Cortex of kidney (tissue), 1 donor: Measurements from ENCODE around the gene MB21D2.
"Not testable (repeated sequence)": the region's sequence is repeated elsewhere in the genome, so short reads cannot be mapped to it uniquely, and the experiment has no call there.

Source experiments
- DNase-seq: peaks from one replicate; lab custom pipeline; 2025; lab: John Stamatoyannopoulos, UW

MB21D2 gene, protein sequence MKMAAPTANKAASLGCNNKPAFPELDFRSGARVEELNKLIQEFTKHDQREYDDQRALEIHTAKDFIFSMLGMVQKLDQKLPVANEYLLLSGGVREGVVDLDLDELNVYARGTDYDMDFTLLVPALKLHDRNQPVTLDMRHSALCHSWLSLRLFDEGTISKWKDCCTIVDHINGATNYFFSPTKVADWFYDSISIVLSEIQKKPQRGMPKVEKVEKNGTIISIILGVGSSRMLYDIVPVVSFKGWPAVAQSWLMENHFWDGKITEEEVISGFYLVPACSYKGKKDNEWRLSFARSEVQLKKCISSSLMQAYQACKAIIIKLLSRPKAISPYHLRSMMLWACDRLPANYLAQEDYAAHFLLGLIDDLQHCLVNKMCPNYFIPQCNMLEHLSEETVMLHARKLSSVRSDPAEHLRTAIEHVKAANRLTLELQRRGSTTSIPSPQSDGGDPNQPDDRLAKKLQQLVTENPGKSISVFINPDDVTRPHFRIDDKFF

DNA sequence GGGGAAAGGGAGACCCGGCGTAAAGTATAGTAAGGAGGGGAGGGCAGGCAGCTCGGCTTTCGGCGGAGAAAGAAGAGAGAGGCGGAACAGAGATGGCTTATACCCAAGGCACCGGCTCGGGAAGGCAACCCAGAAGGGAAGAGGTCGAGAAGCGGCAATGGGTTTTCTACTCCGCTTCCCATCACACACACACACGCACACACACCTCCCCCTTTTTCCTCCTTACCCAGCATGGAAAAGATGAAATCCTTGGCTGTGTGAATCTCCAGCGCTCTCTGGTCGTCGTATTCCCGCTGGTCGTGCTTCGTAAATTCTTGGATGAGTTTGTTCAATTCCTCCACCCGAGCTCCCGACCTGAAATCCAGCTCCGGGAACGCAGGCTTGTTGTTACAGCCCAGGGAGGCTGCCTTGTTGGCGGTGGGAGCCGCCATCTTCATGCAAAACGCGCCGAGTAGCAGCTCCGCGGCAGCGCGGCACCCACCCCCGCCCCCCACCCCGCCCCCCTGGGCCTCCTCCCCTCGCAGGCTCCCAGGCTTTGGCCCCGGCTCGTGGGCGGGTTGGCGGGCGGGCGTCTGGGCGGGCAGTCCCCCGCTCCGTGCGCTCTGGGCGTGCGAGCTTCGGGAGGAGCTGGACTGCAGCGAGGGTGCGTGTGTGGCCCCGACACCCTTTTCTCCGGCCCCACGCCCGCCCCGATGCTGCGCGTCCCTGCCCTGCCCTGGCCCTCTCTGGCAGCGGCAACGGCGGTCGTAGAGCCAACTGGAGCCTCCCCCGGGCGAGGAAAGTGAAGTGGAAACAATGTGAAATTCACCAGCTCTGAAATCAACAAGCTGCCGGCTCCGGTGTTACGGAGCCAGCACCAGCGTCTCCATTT lies at the start of gene MB21D2:
TSS of gene MB21D2 (minus strand) at position 453 of the 871 bp plus-strand sequence. CDS start at position 437, 16 bp downstream.
- peak; percentile 70 for DNase-seq

DNA sequence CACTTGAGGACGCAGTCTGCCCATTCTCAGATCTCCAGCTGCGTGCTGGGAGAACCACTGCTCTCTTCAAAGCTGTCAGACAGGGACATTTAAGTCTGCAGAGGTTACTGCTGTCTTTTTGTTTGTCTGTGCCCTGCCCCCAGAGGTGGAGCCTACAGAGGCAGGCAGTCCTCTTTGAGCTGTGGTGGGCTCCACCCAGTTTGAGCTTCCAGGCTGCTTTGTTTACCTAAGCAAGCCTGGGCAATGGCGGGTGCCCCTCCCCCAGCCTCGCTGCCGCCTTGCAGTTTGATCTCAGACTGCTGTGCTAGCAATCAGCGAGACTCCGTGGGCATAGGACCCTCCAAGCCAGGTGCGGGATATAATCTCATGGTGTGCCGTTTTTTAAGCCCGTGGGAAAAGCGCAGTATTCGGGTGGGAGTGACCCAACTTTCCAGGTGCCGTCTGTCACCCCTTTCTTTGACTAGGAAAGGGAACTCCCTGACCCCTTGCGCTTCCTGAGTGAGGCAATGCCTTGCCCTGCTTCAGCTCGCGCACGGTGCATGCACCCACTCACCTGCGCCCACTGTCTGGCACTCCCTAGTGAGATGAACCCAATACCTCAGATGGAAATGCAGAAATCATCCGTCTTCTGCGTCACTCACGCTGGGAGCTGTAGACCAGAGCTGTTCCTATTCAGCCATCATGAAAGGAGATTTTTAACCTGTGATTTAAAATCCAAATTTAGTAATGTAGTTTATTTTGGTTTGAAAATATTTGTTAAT lies 47.5 kb upstream of the MB21D2 start:
- DNase-seq = not testable (repeated sequence)

DNA sequence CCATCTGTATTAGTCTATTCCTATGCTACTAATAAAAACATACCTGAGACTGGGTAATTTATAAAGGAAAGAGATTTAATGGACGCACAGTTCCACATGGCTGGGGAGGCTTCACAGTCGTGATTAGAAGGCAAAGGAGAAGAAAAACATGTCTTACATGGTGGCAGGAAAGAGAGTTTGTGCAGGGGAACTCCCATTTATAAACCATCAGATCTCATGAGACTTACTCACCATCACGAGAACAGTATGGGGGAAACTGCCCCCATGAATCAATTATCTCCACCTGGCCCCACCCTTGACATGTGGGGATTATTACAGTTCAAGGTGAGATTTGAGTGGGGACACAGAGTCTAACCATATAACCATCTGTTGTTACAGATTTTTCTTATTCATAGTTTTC lies 42.1 kb upstream of the MB21D2 start:
- DNase-seq = no peak

DNA sequence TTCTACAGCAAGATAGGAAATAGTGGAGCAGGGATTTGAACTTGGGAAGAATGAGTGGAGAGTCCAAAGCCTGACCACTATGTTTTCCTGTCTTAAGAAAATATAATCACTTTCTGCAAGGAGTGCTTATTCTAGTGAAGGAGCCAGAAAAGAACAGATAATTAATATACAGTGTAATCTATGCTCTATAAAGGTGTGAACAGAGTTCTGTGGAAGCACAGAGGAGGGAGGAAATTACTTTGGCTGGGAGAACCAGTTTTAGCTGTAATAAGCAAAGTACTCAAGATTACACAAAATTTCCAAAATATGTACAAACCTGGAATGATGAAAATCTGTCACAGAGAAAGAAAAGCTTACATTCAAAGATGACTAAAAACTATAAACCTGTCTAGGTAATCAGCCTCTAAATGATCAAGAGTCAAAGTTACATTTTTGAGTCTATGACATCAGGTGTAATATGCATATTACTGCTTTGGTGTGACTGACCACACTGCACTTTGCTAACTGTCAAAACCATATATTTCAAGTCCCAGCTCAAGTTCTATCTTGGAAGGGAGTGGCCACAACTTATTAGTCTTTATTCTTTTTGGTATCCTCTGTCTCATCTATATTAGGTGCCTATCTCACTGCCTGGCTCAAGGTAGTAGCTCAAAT lies 40.7 kb upstream of the MB21D2 start:
- no peak for DNase-seq

DNA sequence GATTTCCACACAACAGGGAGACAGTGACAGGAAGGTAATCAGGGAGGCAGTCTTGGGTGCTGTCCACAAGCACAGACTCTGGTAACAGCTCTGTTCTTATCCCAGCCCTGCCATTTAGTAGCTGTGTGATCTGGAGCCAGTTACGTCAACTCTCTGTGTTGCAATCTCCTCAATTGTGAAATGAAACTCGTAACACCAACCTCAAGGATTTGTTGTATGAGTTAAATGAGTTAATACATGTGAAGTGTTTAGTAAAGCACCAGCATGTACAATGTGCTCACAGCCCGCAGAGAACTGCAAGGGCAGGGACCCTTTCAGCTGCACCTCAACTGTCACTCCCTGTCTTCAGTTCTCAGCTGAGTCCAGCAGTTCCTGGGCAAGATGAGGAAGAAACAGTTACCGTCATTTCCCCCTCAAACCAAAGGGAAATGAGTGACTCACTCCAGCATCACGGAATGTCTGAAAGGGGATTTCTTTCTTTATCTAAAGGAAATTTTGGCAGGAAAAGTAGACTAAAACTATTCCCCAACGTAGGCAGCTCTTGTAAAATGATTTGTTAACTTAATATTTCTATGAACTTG lies 39.9 kb upstream of the MB21D2 start:
- DNase-seq = no peak

DNA sequence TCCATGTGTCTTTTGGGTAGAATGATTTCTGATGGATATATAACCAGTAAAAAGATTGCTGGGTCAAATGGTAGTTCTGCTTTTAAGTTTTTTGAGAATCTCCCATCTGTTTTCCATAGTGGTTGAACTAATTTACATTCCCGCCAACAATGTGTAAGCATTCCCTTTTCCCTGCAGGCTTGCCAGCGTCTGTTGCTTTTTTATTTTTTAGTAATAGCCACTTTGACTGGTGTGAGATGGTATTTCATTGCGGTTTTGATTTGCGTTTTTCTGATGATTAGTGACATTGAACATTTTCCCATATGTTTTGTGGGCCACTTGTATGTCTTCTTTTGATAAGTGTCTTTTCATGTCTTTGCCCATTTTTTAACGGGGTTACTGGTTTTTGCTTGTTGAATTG lies 36.3 kb upstream of the MB21D2 start:
- DNase-seq = no peak

DNA sequence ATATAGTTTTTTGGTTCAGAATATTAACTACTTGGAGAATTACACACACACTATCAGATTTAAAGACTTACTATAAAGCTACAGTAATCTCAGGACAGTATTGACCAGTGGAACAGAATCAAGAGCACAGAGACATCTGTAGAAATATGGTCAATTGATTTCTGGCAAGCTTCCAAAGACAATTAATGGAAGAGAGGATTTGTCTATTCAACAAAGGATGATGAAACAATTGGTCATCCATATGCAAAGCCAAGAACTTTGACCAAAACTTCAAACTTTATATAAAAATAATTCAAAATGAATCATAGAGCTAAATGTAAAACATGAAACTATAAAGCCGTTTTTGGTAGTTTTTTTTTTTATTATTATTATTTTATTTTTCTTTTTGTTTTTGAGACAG lies 29.8 kb upstream of the MB21D2 start:
- DNase-seq = no peak

DNA sequence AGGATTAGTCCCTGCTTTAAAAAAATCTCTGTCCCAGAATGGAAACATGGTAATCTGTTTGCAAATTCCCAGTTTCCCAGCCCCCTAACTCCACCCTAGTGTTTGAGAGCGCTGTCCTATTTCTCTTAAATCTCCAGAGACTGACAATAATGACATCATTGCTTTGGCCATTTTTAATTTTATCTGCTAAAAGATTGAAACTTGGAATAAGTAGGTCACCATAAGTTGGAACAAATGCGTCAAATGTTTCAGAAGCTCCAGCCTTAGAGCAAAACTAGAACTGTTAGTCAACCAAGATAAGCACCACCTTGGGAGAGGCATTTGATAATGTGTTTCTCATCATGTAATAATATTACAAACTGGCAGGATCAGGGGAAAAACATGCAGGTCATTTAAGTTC lies 25.7 kb upstream of the MB21D2 start:
- no peak for DNase-seq

DNA sequence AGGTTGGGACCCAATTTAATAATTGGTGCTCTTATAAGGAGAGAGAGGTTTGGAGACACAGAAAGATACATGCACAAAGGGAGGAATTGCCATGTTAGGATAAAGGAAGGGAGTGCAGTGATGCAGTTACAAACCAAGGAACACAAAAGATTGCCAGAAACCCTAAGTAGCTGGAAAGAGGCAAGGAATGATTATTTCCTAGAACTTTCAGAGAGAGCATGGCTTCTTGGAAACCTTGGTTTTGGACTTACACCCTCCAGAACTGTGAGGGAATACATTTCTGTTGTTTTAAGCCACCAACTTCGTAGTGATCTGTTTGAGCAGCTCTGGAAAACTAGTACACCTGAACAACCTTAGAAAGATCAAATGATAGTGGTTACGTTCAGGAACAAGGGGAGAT lies 25.0 kb upstream of the MB21D2 start:
- no peak for DNase-seq

DNA sequence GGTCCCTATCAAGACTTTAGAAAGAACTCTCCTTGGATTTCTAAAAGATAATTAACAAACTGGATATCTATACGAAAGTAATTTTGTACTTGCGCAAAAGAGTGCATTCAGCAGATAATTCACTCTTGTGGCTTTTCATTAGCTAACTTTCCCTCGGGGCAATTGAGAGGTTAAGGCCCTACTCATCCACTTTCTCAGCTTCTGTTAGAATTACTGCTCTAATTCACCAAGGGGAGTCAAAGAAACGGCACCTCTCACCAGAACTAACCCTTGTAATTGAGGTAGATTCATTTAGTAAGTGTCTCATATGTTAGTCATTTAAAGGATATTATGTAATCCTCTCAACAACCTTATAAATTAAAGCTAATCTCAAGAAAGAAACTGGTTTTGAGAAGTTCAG lies 22.5 kb upstream of the MB21D2 start:
- DNase-seq = no peak

DNA sequence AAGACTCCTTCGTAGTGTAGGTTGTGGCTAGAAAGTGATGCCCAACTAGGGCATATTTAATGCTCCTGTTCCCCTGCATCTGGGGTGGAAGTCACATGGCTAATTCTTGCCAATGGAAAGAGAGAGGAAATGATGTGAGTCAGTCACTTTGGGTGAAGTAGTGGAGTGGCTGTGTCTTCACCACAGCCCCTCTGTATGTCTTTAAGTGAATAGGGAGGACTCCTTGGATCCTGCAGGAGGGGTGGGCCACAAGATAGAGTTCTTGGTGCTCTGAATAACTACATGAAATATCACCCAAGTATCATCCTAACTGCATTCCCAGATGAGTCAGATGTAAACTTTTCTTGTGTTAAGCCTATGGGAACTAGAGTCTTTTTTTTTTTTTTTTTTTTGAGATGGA lies 17.8 kb upstream of the MB21D2 start:
- no peak for DNase-seq

DNA sequence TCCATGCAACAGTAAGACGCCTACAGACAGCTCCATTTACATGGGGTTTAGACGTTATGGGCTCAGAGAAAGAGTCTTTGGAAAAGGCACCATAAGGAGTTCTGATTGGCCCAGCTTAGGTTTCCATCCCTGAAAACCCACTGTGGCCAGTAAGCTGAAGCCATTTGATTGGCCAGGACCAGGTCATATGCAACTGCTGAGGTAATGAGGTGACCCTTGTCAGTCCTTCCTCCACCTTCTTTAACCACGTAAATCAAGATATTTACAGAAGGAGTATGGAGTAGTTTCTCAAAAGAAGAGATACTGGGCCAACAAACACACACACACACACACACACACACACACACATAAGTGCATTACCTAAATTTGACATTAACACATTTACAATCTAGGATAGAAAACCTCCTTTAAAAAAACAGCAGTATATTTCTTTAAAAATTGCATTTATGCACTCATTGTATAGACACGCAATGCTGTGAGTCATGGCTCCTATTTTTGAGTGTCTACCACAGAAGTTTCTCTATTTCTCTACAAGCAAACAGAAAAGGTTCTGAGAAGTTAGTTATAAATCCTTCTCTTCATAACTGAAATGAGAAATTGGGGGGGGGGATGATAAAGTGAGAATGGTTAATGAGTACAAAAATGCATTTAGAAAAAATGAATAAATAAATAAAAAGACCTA lies 16.3 kb upstream of the MB21D2 start:
- no peak for DNase-seq

DNA sequence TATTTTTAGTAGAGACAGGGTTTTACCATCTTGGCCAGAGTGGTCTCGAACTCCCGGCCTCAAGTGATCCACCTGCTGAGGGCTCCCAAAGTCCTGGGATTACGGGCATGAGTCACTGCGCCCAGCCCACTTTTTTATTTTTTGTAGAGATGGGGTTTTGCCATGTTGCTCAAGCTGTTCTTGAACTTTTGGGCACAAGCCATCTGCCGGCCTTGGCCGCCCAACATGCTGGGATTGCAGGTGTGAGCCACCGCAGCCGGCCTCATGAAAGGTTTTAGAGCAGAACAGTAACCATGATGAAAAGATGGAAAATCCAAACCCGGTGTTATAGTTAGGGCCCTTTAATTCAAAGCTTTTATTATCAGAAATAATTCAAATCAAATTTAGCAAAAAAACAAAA lies 15.6 kb upstream of the MB21D2 start:
- no peak for DNase-seq

DNA sequence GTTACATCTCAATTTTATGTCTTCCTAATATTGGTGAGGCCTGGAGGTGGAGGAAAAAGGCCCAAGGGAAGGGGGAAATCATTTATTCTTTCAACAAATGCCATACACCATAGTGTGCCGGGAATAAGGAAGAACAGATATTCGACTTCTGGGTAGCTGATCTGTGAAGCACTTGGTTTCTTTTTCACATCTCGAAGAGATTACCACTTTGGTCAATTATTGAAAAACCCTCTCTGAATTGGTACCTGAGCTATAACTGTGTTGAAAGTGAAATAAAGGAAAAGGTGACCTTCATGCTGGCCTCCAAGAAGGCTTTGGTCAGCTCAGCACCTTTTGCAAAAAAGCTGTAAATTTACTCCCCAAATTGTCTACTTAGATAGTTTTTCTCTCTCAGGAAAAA lies 14.2 kb upstream of the MB21D2 start:
- no peak for DNase-seq

DNA sequence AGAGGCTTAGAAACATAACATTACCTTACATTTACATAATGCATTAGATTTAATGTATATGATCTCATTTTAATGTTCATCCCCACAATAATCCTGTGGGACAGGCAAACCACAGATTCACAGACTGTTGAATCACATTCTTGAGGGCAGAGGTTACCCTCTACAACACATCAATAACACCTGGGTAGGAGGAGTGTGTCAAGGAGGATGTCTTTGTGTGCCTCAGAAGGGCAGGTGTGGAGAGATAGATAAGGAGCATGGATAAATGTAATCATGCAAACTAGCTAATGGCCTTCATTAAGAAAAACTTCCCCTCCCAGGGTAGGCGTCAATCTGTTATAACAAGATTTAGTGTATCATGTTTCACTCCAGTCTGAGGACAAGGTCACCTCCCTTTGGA lies 12.9 kb upstream of the MB21D2 start:
- no peak for DNase-seq

DNA sequence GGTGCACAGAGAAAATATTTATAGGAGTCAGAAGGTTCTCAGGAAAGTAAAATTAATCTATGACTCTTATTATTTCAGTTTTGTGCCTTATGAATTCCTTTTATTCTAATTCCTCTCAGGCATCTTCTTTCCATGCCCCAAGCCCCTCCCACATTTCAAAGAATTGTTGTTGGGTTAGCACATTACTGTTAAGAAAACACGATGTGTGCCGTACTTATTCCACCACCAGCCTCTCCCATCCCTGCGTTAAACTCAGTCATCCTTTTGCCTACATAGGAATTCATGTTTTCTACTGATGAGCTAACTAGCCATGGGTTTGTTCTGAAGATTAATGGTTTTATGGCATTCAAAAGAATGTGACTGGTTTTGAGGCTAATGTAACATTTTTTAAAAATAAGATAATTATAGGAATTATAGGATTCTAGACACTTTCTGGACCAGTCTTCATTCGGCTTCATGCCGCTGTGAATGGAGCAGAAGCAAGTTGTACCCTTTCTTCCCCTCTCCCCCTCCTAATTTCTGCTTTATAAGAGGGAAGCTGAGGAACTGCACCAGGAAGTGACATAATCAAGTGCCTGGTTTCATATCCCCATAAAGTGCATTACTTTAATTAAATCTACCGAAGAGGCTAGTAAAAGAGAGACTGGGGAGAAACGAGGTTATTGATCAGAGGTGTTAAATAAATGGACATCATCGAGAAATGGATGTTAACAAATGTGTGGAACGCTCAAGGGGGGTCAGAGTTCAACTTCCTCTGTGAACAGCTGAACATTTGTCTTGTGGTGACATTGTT lies 12.3 kb upstream of the MB21D2 start:
- no peak for DNase-seq

DNA sequence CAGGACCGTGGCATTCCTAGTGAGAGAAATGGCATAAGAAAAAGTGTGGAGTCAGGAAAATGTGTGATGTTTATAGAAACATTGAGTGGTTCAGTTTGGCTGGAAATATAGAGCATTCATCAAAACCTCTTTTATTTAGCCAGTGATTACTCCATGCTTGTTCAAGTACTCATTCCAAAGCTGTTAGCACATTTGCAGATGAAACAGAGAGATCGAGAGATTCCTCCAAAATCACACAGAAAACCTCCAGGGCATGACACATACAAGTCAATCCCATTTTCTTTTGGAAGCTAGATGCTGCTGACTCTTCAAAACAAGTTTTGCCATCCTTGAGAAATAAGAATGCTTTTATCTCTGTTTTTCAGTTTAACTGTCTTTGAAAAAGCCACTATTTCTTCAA lies 11.5 kb upstream of the MB21D2 start:
- no peak for DNase-seq

DNA sequence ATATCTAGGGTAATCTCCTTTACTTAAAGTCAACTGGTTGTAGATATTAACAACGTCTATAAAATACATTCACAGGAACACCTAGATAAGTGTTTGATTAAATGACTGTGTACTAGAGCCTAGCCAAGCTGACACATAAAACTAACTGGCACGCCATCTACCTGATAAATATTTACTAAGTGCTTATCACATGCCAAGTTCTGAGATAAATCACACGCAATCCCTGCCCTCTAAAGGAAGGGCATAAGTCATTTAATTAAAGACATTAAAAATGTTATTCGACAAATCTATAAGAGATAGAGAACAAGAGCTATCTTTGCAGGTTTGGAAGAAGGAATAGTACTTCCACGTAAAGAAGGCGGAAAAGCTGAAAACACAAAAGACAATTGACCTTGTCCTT lies 11.1 kb upstream of the MB21D2 start:
- no peak for DNase-seq

DNA sequence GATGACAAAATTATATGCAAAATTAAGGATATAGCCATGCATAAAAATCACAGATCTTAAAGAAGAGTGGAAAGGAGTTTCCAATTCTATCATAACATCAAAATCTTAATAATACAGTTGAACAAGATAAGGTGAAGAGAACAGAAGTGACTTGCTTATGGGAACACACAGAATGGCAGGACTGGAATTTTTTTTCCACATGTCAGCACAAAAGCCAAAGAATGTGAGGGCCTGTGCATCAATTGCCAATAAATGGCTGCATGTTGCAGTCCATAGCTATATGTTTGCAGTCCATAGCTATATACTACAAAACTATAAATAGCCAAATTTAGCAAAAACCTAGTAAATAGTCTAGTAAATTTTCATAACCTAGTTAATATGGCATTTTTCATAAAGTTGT lies 10.4 kb upstream of the MB21D2 start:
- DNase-seq = no peak

DNA sequence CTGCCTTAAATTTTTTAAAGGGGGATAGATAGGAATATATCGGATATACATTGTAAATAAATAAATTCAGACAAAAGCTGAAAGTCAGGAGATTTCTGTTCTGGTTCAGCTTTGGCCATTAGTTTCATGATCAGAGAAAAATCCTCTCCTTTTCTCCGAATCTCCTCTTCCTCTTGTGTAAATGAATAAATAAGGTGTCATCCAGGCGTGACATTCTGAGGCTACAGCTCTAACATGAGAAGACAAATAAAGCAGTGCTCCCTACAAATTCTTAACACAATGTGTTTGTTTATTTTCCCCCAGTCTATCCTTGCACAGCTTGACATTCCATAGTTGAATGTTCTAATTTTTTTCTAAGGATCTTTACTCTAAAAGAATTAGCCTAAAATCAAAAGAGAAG lies 9.4 kb upstream of the MB21D2 start:
- DNase-seq = no peak
